HT1080 (cell line): ENCODE data around the gene TMEM225B. TPM values are rescaled to one million over a fixed set of nuclear protein-coding genes. Genes with fewer than 3 reads are reported as not detected.
"Not testable (repeated sequence)": the region's sequence is repeated elsewhere in the genome, so short reads cannot be mapped to it uniquely, and the experiment has no call there.

Experiments used
- DNase-seq: peaks from one replicate; pipeline ENCODE4 v3.0.0-alpha.2; 2015; ENCODE audit warnings: low read depth
- total RNA-seq: library from RNA; depleted of rRNA; stranded (reverse); fragments of >200 nt; shearing (Covaris generic); gene quantifications from 2 replicates; pipeline ENCODE4 v1.2.3, GENCODE V29; 2014; rRNA removed

Gene TMEM225B
- total RNA-seq, 1 experiment from 2014 or later, result not detected

DNA sequence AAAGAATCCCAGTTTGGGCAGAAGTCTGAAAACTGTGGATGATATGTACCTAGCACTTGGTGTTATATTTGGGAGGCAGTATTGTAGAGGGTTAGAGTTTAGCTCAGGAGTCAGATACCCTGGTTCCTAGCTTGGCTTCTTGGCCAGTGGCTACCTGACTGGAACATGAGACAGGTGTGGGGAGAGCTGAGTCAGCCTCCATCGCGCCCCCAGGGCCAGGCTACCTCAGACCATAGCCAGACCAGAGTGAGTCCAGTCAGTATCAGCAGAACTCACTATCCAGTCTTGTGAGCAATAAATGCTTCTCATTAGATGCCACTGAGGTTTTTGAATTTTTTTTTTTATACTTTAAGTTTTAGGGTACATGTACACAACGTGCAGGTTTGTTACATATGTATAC, 55.7 kb downstream of the TMEM225B start:
- DNase-seq, result no peak

DNA sequence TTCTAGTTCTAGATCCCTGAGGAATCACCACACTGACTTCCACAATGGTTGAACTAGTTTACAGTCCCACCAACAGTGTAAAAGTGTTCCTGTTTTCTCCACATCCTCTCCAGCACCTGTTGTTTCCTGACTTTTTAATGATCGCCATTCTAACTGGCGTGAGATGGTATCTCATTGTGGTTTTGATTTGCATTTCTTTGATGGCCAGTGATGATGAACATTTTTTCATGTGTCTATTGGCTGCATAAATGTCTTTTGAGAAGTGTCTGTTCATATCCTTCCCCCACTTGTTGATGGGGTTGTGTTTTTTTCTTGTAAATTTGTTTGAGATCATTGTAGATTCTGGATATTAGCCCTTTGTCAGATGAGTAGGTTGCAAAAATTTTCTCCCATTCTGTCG, 56.6 kb downstream of the TMEM225B start:
- not testable (repeated sequence) for DNase-seq

DNA sequence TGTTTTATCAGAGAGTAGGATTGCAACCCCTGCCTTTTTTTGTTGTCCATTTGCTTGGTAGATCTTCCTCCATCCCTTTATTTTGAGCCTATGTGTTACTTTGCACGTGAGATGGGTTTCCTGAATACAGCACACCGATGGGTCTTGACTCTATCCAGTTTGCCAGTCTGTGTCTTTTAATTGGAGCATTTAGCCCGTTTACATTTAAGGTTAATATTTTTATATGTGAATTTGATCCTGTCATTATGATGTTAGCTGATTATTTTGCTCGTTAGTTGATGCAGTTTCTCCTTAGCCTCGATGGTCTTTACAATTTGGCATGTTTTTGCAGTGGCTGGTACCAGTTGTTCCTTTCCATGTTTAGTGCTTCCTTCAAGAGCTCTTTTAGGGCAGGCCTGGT, 59.8 kb downstream of the TMEM225B start:
- not testable (repeated sequence) for DNase-seq

Other genes with a start within 250 kb of the TMEM225B start
- gene ARPC1B, start 223.5 kb upstream of the TMEM225B start, total RNA-seq, result 308 and 360 TPM in 2 replicates
- 81.3 and 105 TPM in 2 replicates for gene PDAP1, start 189.7 kb upstream of the TMEM225B start, total RNA-seq
- gene BUD31, start 189.3 kb upstream of the TMEM225B start, total RNA-seq, result 193 and 225 TPM in 2 replicates
- gene PTCD1, start 159.5 kb upstream of the TMEM225B start, total RNA-seq, result 6.5 and 8.5 TPM in 2 replicates
- 49.6 and 63.8 TPM in 2 replicates for gene CPSF4, start 159.3 kb upstream of the TMEM225B start, total RNA-seq
- gene ATP5MF, start 132.1 kb upstream of the TMEM225B start, total RNA-seq, result 648 and 1,055 TPM in 2 replicates
- gene ZNF789, start 125.4 kb upstream of the TMEM225B start, total RNA-seq, result 7.3 and 9.9 TPM in 2 replicates
- 26.6 and 27.0 TPM in 2 replicates for gene ZNF394, start 98.0 kb upstream of the TMEM225B start, total RNA-seq
- gene ZKSCAN5, start 93.6 kb upstream of the TMEM225B start, total RNA-seq, result 15.5 and 16.0 TPM in 2 replicates
- 6.0 and 8.9 TPM in 2 replicates for gene FAM200A, start 46.2 kb upstream of the TMEM225B start, total RNA-seq
- 69.8 and 85.2 TPM in 2 replicates for gene ZNF655, start 39.6 kb upstream of the TMEM225B start, total RNA-seq
- gene ZSCAN25, start 18.7 kb downstream of the TMEM225B start, total RNA-seq, result 8.3 and 14.2 TPM in 2 replicates
- 0.18 and 0.57 TPM in 2 replicates for gene CYP3A5, start 81.7 kb downstream of the TMEM225B start, total RNA-seq
- gene CYP3A7, start 136.9 kb downstream of the TMEM225B start, total RNA-seq, result 0.32 and 0.50 TPM in 2 replicates
- gene CYP3A4, start 185.9 kb downstream of the TMEM225B start, total RNA-seq, result 0.05 TPM in 1 of 2 replicates, not detected in the other
- not detected in 2 replicates for gene CYP3A43, start 229.7 kb downstream of the TMEM225B start, total RNA-seq